Hepatocyte (in vitro differentiated cells): Measurements from ENCODE around the gene PTPRM.

Experiments used
- CTCF ChIP-seq: fragments of 200-600 bp; sonication (generic); IDR thresholded peaks from 2 replicates; pipeline ENCODE4 v1.5.1; 2016; ENCODE audit warnings: antibody characterized with exemption, mild to moderate bottlenecking; ENCODE audit not compliant: poor library complexity
- EZH2 ChIP-seq: fragments of 200-600 bp; sonication (generic); IDR thresholded peaks from 2 replicates; pipeline ENCODE4 v1.6.1; 2016; ENCODE audit warnings: antibody characterized with exemption, mild to moderate bottlenecking, borderline replicate concordance
- EZH2phosphoT487 ChIP-seq: fragments of 200-600 bp; sonication (generic); IDR thresholded peaks from one replicate; pipeline ENCODE4 v1.6.1; 2018; ENCODE audit warnings: antibody characterized with exemption, mild to moderate bottlenecking, low read depth, moderate library complexity; ENCODE audit not compliant: unreplicated experiment, severe bottlenecking

- TF ChIP-seq CTCF (no peak), EZH2 (no peak), EZH2phosphoT487 (no peak)
Measured at GRCh38 chr18:8221452-8221851, 654.3 kb downstream of the PTPRM start.
